HepG2 (cell line): Measurements from ENCODE around the gene ASB8. TPM values are rescaled to one million over a fixed set of nuclear protein-coding genes. Genes with fewer than 3 reads are reported as not detected.

Source experiments
- ATAC-seq: fragments of 200-7000 bp; cut with Tn5 transposase; 3 replicates; pipeline ENCODE4 v1.9.1; 2020; ENCODE audit warnings: mild to moderate bottlenecking, moderate library complexity
- BruUV-seq: library from RNA; stranded (reverse); fragments of 400-500 nt; replicated peaks from 2 replicates; lab custom pipeline; 2021; lab: Mats Ljungman, UMichigan
- CTCF ChIA-PET: fragments of 300-600 bp; formaldehyde crosslinking; extraction: SDS; loops from one replicate; lab custom pipeline; 2021; ENCODE audit warnings: low total read pairs, inconsistent platforms, low intra/inter-chr PET ratio; lab: Yijun Ruan, JAX
- POLR2A ChIA-PET: fragments of 350-600 bp; sonication (Branson Sonifier 250); formaldehyde crosslinking; loops from one replicate; lab custom pipeline; 2020; ENCODE audit warnings: antibody characterized with exemption, inconsistent platforms; lab: Yijun Ruan, JAX
- DNase-seq: peaks from one replicate; pipeline ENCODE4 v3.0.0-alpha.2; 2015; ENCODE audit warnings: low spot score
- FAIRE-seq: peaks from 3 replicates; lab custom pipeline; 2011; peaks lifted over from hg19 to GRCh38; lab: Jason Lieb, UNC
- H2AFZ ChIP-seq: one replicate; pipeline ENCODE4 v1.6.1; 2011; ENCODE audit warnings: low read length, inconsistent platforms
- H3K27ac ChIP-seq: fragments of 300-600 bp; 3 replicates; pipeline ENCODE4 v1.8.0; 2011; ENCODE audit warnings: mixed run types, mild to moderate bottlenecking, mixed read lengths, low read length, inconsistent platforms; ENCODE audit not compliant: insufficient read depth; ENCODE audit errors: extremely low read length
- H3K27me3 ChIP-seq, 2 experiments: fragments of 200-600 bp in 1 of 2; 2 replicates in 1 of 2; 3 replicates in 1 of 2; pipeline versions ENCODE4 v1.6.0 to v1.8.0; 2011; ENCODE audit warnings: low read length in 2 of 2, mild to moderate bottlenecking in 2 of 2, moderate library complexity in 2 of 2, inconsistent platforms in 1 of 2; ENCODE audit not compliant: insufficient read depth in 2 of 2, control insufficient read depth in 1 of 2
- H3K36me3 ChIP-seq, 2 experiments: fragments of 200-600 bp in 1 of 2; replicated peaks in 1 of 2; 2 replicates in 1 of 2; 3 replicates in 1 of 2; pipeline versions ENCODE4 v1.5.1 to v1.8.0; 2011; ENCODE audit warnings: low read length in 2 of 2, inconsistent platforms in 1 of 2; ENCODE audit not compliant: insufficient read depth in 2 of 2, control insufficient read depth in 1 of 2
- H3K4me1 ChIP-seq: 2 replicates; pipeline ENCODE4 v1.5.1; 2012; ENCODE audit warnings: low read length, inconsistent platforms; ENCODE audit not compliant: insufficient read depth
- H3K4me2 ChIP-seq: 2 replicates; pipeline ENCODE4 v1.6.0; 2011; ENCODE audit warnings: low read depth, low read length, inconsistent platforms
- H3K4me3 ChIP-seq, 3 experiments: fragments of 200-600 bp in 1 of 3; sonication (generic), shearing (Covaris generic) in 1 of 3; replicated peaks in 1 of 3; 2 replicates each; pipeline ENCODE4 v1.5.1; 2011 to 2016; ENCODE audit warnings: low read length in 3 of 3, inconsistent platforms in 2 of 3, low read depth in 2 of 3, mild to moderate bottlenecking in 2 of 3, control low read depth in 1 of 3, mixed read lengths in 1 of 3; ENCODE audit not compliant: insufficient read depth in 1 of 3
- H3K79me2 ChIP-seq: one replicate; pipeline ENCODE4 v1.6.1; 2011; ENCODE audit warnings: low read length, inconsistent platforms; ENCODE audit not compliant: insufficient read depth
- H3K9ac ChIP-seq: 2 replicates; pipeline ENCODE4 v1.6.0; 2011; ENCODE audit warnings: mild to moderate bottlenecking, low read depth, low read length, inconsistent platforms; ENCODE audit not compliant: insufficient read depth
- H3K9me3 ChIP-seq: 2 replicates; pipeline ENCODE4 v1.5.1; 2012; ENCODE audit warnings: mild to moderate bottlenecking, low read length
- H4K20me1 ChIP-seq: 2 replicates; pipeline ENCODE4 v1.6.0; 2011; ENCODE audit warnings: inconsistent platforms, mild to moderate bottlenecking, low read length, moderate library complexity; ENCODE audit not compliant: insufficient read depth
- CEBPB ChIP-seq: IDR thresholded peaks from 2 replicates; pipeline ENCODE4 v1.6.1; 2011; ENCODE audit warnings: low read depth, low read length, improper control_type of control experiment, borderline replicate concordance
- EEA1 ChIP-seq: sonication (generic); formaldehyde crosslinking; IDR thresholded peaks from 2 replicates; pipeline ENCODE4 v1.5.1; 2020; ENCODE audit warnings: mild to moderate bottlenecking, missing genetic modification reagents, borderline replicate concordance
- ESRRA ChIP-seq: sonication (generic); formaldehyde crosslinking; IDR thresholded peaks from 2 replicates; pipeline ENCODE4 v1.5.1; 2020; ENCODE audit warnings: mild to moderate bottlenecking, low read depth, missing genetic modification reagents
- NR2F1 ChIP-seq, 2 experiments: fragments of 450-650 bp in 1 of 2; formaldehyde crosslinking in 1 of 2; IDR thresholded peaks; 2 replicates each; pipeline versions ENCODE4 v1.5.0 to v1.6.1; 2016 to 2020; ENCODE audit warnings: mild to moderate bottlenecking in 1 of 2, missing compliant biosample characterization in 1 of 2, missing genetic modification reagents in 1 of 2, moderate library complexity in 1 of 2
- XBP1 ChIP-seq: sonication (generic); formaldehyde crosslinking; IDR thresholded peaks from 2 replicates; pipeline ENCODE4 v1.5.0; 2020; ENCODE audit warnings: missing genetic modification reagents
- ZMYM3 ChIP-seq: sonication (generic); formaldehyde crosslinking; IDR thresholded peaks from 2 replicates; pipeline ENCODE4 v1.5.1; 2020; ENCODE audit warnings: mild to moderate bottlenecking, missing genetic modification reagents
- ZNF556 ChIP-seq: sonication (generic); formaldehyde crosslinking; IDR thresholded peaks from 2 replicates; pipeline ENCODE4 v1.4.0; 2020; ENCODE audit warnings: mild to moderate bottlenecking, missing genetic modification reagents, borderline replicate concordance
- ZNF790 ChIP-seq: sonication (generic); formaldehyde crosslinking; IDR thresholded peaks from 2 replicates; pipeline ENCODE4 v1.8.0; 2022; ENCODE audit warnings: missing genetic modification reagents, mild to moderate bottlenecking, borderline replicate concordance
- ZNF792 ChIP-seq: IDR thresholded peaks from 2 replicates; pipeline ENCODE4 v1.6.1; 2016
- WGBS: methylation state at CpG from one replicate; pipeline ENCODE4 v1.1.6; 2017; ENCODE audit warnings: low lambda C conversion rate; 5-methylcytosine and 5-hydroxymethylcytosine counted together
- in situ Hi-C: cut with HindIII; loops from 2 replicates; pipeline ENCODE4 v1.10.0; 2017; ENCODE audit warnings: low pct_unique_long_range_greater_than_20kb; ENCODE audit not compliant: extremely low pct_ligation_motif_present
- intact Hi-C: fragments of 100-400 bp; cut with micrococcal nuclease; formaldehyde crosslinking; loops from one replicate; pipeline ENCODE4 v1.10.0; 2022; ENCODE audit not compliant: unreplicated experiment
- polyA plus RNA-seq, 8 experiments: library from polyadenylated mRNA; depleted of rRNA in 3 of 8; stranded (reverse) in 7 of 8; unstranded in 1 of 8; fragments of >200 nt; fragmentation: Illumina TruSeq in 4 of 8; extraction: Trizol in 4 of 8; gene quantifications; 2 replicates each; pipeline versions ENCODE4 v1.2.1 to v1.2.3, GENCODE V29; 2011 to 2016; ENCODE audit warnings: low read depth in 4 of 8, missing spikeins in 1 of 8, mixed read lengths in 1 of 8; ENCODE audit not compliant: insufficient read depth in 1 of 8
- total RNA-seq, 5 experiments: library from RNA; depleted of rRNA; stranded (reverse); fragments of >200 nt; fragmentation: Illumina TruSeq; extraction: Trizol; gene quantifications; 2 replicates each; pipeline ENCODE4 v1.2.3, GENCODE V29; 2016; ENCODE audit warnings: low read depth in 1 of 5
- TF ChIP-seq, protein P1 (sequence below): sonication (generic); formaldehyde crosslinking; IDR thresholded peaks from 2 replicates; pipeline ENCODE4 v1.4.0; 2020; ENCODE audit warnings: missing genetic modification reagents, mild to moderate bottlenecking, borderline replicate concordance
- TF ChIP-seq, protein P2 (sequence below): sonication (generic); formaldehyde crosslinking; IDR thresholded peaks from 2 replicates; pipeline ENCODE4 v1.8.0; 2022; ENCODE audit warnings: missing genetic modification reagents, low read depth, mild to moderate bottlenecking, borderline replicate concordance
- TF ChIP-seq, protein P3 (sequence below): sonication (generic); formaldehyde crosslinking; IDR thresholded peaks from 2 replicates; pipeline ENCODE4; 2020; ENCODE audit warnings: missing genetic modification reagents, mild to moderate bottlenecking, borderline replicate concordance
- TF ChIP-seq, protein P4 (sequence below): sonication (generic); formaldehyde crosslinking; conservative IDR thresholded peaks from 2 replicates; pipeline ENCODE4 v1.8.0; 2022; ENCODE audit warnings: low read depth, missing genetic modification reagents
- TF ChIP-seq, protein P5 (sequence below): sonication (generic); formaldehyde crosslinking; IDR thresholded peaks from 2 replicates; pipeline ENCODE4 v1.4.0; 2020; ENCODE audit warnings: missing genetic modification reagents

The ASB8 gene
- total and polyA plus RNA-seq, 2 of the 13 experiments (the other 11 are each of a cell fraction or from before 2014, with no cell fraction given): 14.0 to 15.5 TPM

DNA sequence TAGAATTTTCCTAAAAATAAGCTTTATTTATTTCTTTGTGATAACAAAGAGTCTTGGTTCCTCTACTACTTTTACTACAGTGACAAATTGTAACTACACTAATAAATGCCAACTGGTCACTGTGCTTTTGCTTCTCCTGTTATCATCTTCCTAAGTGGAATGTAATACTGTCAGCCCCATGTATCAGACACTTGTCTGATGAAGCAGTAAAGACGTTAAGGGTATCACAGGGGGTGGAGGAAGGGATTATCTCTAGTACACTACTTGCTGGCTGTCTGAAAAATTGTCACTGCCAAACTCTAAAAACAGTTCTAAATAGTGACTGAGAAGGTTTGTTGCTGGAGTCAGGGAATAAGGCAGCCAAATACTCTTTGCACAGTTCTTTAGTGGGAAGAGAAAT is 11.3 kb downstream of the ASB8 start:
- in situ Hi-C loops: no loop called here
- ChIA-PET POLR2A (interaction anchor here (1.6 kb wide), 1 partner anchor 11 kb away, joined by 8 read pairs; the partner anchor contains the start of gene ASB8), CTCF (no interaction called here)
- Histone ChIP-seq H3K4me2 (no peak overlapping the region), H3K27me3 (no peaks in the 10 kb centered on the region), H3K36me3 (peaks cover 4 to 18% of the 10 kb centered on the region in 2 experiments; a peak in 4 of 5 replicates), H3K27ac (no peak overlapping the region), H3K79me2 (no peaks in the 10 kb centered on the region), H3K4me1 (no peaks in the 10 kb centered on the region), H3K9ac (no peak overlapping the region), H3K9me3 (no peaks in the 10 kb centered on the region), H2AFZ (no peak overlapping the region), H4K20me1 (no peaks in the 10 kb centered on the region), H3K4me3 (no peak overlapping the region)
- FAIRE-seq (no peak), ATAC-seq (no peak), DNase-seq (no peak)
- 84% methylated on average over 1 of the region's 1 CpG for WGBS
- BruUV-seq: no TSS peak
- intact Hi-C loops: no loop called here
- TF ChIP-seq, protein P1, sequence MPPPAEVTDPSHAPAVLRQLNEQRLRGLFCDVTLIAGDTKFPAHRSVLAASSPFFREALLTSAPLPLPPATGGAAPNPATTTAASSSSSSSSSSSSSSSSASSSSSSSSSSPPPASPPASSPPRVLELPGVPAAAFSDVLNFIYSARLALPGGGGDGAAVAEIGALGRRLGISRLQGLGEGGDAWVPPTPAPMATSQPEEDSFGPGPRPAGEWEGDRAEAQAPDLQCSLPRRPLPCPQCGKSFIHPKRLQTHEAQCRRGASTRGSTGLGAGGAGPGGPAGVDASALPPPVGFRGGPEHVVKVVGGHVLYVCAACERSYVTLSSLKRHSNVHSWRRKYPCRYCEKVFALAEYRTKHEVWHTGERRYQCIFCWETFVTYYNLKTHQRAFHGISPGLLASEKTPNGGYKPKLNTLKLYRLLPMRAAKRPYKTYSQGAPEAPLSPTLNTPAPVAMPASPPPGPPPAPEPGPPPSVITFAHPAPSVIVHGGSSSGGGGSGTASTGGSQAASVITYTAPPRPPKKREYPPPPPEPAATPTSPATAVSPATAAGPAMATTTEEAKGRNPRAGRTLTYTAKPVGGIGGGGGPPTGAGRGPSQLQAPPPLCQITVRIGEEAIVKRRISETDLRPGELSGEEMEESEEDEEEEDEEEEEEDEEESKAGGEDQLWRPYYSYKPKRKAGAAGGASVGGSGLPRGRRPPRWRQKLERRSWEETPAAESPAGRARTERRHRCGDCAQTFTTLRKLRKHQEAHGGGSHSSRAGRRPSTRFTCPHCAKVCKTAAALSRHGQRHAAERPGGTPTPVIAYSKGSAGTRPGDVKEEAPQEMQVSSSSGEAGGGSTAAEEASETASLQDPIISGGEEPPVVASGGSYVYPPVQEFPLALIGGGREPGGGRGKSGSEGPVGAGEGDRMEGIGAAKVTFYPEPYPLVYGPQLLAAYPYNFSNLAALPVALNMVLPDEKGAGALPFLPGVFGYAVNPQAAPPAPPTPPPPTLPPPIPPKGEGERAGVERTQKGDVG (CRISPR knock-in tag): no peak
- TF ChIP-seq NR2F1 (CRISPR knock-in tag; IDR thresholded peaks at IDR 0.05): no peak
- no peak for TF ChIP-seq ESRRA (CRISPR knock-in tag)
- TF ChIP-seq, protein P2, sequence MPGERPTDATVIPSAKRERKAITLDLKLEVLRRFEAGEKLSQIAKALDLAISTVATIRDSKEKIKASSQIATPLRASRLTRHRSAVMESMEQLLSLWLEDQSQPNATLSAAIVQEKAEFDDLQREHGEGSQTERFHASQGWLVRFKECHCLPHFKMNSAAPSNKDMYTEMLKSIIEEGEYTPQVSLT: no peak
- no peak for TF ChIP-seq ZNF792 (CRISPR knock-in tag)
- no peak for TF ChIP-seq ZMYM3 (CRISPR knock-in tag)
- TF ChIP-seq EEA1 (CRISPR knock-in tag): no peak
- TF ChIP-seq, protein P3, sequence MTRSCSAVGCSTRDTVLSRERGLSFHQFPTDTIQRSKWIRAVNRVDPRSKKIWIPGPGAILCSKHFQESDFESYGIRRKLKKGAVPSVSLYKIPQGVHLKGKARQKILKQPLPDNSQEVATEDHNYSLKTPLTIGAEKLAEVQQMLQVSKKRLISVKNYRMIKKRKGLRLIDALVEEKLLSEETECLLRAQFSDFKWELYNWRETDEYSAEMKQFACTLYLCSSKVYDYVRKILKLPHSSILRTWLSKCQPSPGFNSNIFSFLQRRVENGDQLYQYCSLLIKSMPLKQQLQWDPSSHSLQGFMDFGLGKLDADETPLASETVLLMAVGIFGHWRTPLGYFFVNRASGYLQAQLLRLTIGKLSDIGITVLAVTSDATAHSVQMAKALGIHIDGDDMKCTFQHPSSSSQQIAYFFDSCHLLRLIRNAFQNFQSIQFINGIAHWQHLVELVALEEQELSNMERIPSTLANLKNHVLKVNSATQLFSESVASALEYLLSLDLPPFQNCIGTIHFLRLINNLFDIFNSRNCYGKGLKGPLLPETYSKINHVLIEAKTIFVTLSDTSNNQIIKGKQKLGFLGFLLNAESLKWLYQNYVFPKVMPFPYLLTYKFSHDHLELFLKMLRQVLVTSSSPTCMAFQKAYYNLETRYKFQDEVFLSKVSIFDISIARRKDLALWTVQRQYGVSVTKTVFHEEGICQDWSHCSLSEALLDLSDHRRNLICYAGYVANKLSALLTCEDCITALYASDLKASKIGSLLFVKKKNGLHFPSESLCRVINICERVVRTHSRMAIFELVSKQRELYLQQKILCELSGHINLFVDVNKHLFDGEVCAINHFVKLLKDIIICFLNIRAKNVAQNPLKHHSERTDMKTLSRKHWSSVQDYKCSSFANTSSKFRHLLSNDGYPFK (CRISPR knock-in tag): no peak
- no peak for TF ChIP-seq ZNF556
- TF ChIP-seq, protein P4, sequence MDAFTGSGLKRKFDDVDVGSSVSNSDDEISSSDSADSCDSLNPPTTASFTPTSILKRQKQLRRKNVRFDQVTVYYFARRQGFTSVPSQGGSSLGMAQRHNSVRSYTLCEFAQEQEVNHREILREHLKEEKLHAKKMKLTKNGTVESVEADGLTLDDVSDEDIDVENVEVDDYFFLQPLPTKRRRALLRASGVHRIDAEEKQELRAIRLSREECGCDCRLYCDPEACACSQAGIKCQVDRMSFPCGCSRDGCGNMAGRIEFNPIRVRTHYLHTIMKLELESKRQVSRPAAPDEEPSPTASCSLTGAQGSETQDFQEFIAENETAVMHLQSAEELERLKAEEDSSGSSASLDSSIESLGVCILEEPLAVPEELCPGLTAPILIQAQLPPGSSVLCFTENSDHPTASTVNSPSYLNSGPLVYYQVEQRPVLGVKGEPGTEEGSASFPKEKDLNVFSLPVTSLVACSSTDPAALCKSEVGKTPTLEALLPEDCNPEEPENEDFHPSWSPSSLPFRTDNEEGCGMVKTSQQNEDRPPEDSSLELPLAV (CRISPR knock-in tag): no peak
- no peak for TF ChIP-seq XBP1
- TF ChIP-seq, protein P5, sequence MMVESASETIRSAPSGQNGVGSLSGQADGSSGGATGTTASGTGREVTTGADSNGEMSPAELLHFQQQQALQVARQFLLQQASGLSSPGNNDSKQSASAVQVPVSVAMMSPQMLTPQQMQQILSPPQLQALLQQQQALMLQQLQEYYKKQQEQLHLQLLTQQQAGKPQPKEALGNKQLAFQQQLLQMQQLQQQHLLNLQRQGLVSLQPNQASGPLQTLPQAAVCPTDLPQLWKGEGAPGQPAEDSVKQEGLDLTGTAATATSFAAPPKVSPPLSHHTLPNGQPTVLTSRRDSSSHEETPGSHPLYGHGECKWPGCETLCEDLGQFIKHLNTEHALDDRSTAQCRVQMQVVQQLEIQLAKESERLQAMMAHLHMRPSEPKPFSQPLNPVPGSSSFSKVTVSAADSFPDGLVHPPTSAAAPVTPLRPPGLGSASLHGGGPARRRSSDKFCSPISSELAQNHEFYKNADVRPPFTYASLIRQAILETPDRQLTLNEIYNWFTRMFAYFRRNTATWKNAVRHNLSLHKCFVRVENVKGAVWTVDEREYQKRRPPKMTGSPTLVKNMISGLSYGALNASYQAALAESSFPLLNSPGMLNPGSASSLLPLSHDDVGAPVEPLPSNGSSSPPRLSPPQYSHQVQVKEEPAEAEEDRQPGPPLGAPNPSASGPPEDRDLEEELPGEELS: no peak
- TF ChIP-seq ZNF790 (CRISPR knock-in tag): no peak
- TF ChIP-seq CEBPB: no peak
